Immature natural killer cell (primary cell): Measurements from ENCODE around the gene DAGLA. TPM values are rescaled to one million over a fixed set of nuclear protein-coding genes. Genes with fewer than 3 reads are reported as not detected.

ENCODE experiments used
- DNase-seq, 3 donors: peaks; one replicate each; pipeline ENCODE4 v3.0.0; 2022; ENCODE audit warnings: mixed read lengths in 1 of 3
- H3K27ac Mint-ChIP-seq, 6 donors: one replicate each; pipeline ENCODE4 v1.8.0; 2020; ENCODE audit warnings: mixed read lengths in 6 of 6, mild to moderate bottlenecking in 5 of 6, inconsistent platforms in 4 of 6, moderate library complexity in 3 of 6
- H3K27me3 Mint-ChIP-seq, 3 donors: one replicate each; pipeline ENCODE4 v1.8.0; 2020 to 2021; ENCODE audit warnings: low read depth in 3 of 3, mild to moderate bottlenecking in 3 of 3, mixed read lengths in 3 of 3, moderate library complexity in 3 of 3, inconsistent platforms in 1 of 3
- H3K36me3 Mint-ChIP-seq, 3 donors: one replicate each; pipeline ENCODE4 v1.8.0; 2020; ENCODE audit warnings: mixed read lengths in 3 of 3, inconsistent platforms in 2 of 3, mild to moderate bottlenecking in 2 of 3
- H3K4me1 Mint-ChIP-seq, 2 donors: one replicate each; pipeline ENCODE4 v1.8.0; 2020; ENCODE audit warnings: inconsistent platforms in 2 of 2, mild to moderate bottlenecking in 2 of 2, mixed read lengths in 2 of 2, moderate library complexity in 1 of 2
- H3K4me3 Mint-ChIP-seq, 5 donors: one replicate each; pipeline ENCODE4 v1.8.0; 2020; ENCODE audit warnings: mild to moderate bottlenecking in 5 of 5, mixed read lengths in 5 of 5, inconsistent platforms in 3 of 5, moderate library complexity in 3 of 5
- H3K9me3 Mint-ChIP-seq, 6 donors: one replicate each; pipeline ENCODE4 v1.8.0; 2020; ENCODE audit warnings: mild to moderate bottlenecking in 6 of 6, mixed read lengths in 6 of 6, inconsistent platforms in 4 of 6, moderate library complexity in 3 of 6
- polyA plus RNA-seq, 3 donors: library from polyadenylated mRNA; unstranded; fragments of 300-500 nt; fragmentation: Illumina TruSeq; gene quantifications; one replicate each; pipeline ENCODE4 v1.2.3, GENCODE V29; 2021

DAGLA gene
- polyA plus RNA-seq, 3 donors from 2014 or later = not detected

- Mint-ChIP-seq H3K36me3 (no peaks in the 10 kb centered on the region), H3K27me3 (peaks cover 4 to 15% (median 4%) of the 10 kb centered on the region in 3 donors), H3K27ac (peak overlapping the region in 1 of 6 donors; percentile 40), H3K4me3 (no peak overlapping the region), H3K9me3 (no peaks in the 10 kb centered on the region), H3K4me1 (peaks cover 39 to 44% of the 10 kb centered on the region in 2 donors)
- DNase-seq = no peak
Observed at GRCh38 chr11:61700212-61700611, 20.0 kb downstream of the DAGLA start.

- no peak for DNase-seq
- Mint-ChIP-seq H3K4me3 (no peak overlapping the region), H3K36me3 (no peaks in the 10 kb centered on the region), H3K27me3 (peaks cover 4 to 15% (median 6%) of the 10 kb centered on the region in 3 donors), H3K27ac (peak overlapping the region in 1 of 6 donors; percentile 62), H3K9me3 (no peaks in the 10 kb centered on the region), H3K4me1 (peaks cover 36 to 42% of the 10 kb centered on the region in 2 donors)
Observed at GRCh38 chr11:61700720-61701119, 20.5 kb downstream of the DAGLA start.

GRCh38 chr11:61701242-61701886, 21.2 kb downstream of the DAGLA start:
- no peak for DNase-seq
- Mint-ChIP-seq H3K4me3 (no peak overlapping the region), H3K36me3 (no peaks in the 10 kb centered on the region), H3K4me1 (peaks cover 30 to 36% of the 10 kb centered on the region in 2 donors), H3K9me3 (no peaks in the 10 kb centered on the region), H3K27me3 (peaks cover 4 to 14% (median 6%) of the 10 kb centered on the region in 3 donors), H3K27ac (peak overlapping the region in 1 of 6 donors; percentile 62)

GRCh38 chr11:61702701-61703312, 22.6 kb downstream of the DAGLA start:
- H3K36me3 Mint-ChIP-seq = no peaks in the 10 kb centered on the region
- H3K27ac Mint-ChIP-seq = peak overlapping the region in 5 of 6 donors; percentile 62 to 82 (median 80)
- H3K4me3 Mint-ChIP-seq = peak overlapping the region; percentile 68 to 87 (median 79)
- DNase-seq = peak; percentile 53 to 61 (median 57)
- no peaks in the 10 kb centered on the region for H3K9me3 Mint-ChIP-seq
- H3K4me1 Mint-ChIP-seq = peaks cover 27 to 28% of the 10 kb centered on the region in 2 donors
- H3K27me3 Mint-ChIP-seq = peaks cover 2 to 14% (median 6%) of the 10 kb centered on the region in 3 donors

GRCh38 chr11:61704838-61705237, 24.6 kb downstream of the DAGLA start:
- DNase-seq = no peak
- H3K27ac Mint-ChIP-seq = no peak overlapping the region
- H3K4me3 Mint-ChIP-seq = no peak overlapping the region
- peaks cover 18 to 19% of the 10 kb centered on the region in 2 donors for H3K4me1 Mint-ChIP-seq
- H3K9me3 Mint-ChIP-seq = no peaks in the 10 kb centered on the region
- H3K36me3 Mint-ChIP-seq = no peaks in the 10 kb centered on the region
- H3K27me3 Mint-ChIP-seq = peaks cover 2 to 14% (median 6%) of the 10 kb centered on the region in 3 donors

- Mint-ChIP-seq H3K4me1 (peaks cover 18 to 19% of the 10 kb centered on the region in 2 donors), H3K36me3 (no peaks in the 10 kb centered on the region), H3K27ac (no peak overlapping the region), H3K4me3 (no peak overlapping the region), H3K27me3 (peaks cover 2 to 14% (median 6%) of the 10 kb centered on the region in 3 donors), H3K9me3 (no peaks in the 10 kb centered on the region)
- DNase-seq = no peak
Observed at GRCh38 chr11:61706452-61707400, 26.5 kb downstream of the DAGLA start.

- H3K27ac Mint-ChIP-seq = no peak overlapping the region
- DNase-seq = no peak
- peaks cover 12% of the 10 kb centered on the region in 2 donors for H3K4me1 Mint-ChIP-seq
- no peaks in the 10 kb centered on the region for H3K36me3 Mint-ChIP-seq
- no peaks in the 10 kb centered on the region for H3K9me3 Mint-ChIP-seq
- H3K27me3 Mint-ChIP-seq = peaks cover 2 to 12% (median 6%) of the 10 kb centered on the region in 3 donors
- H3K4me3 Mint-ChIP-seq = no peak overlapping the region
Observed at GRCh38 chr11:61707574-61707973, 27.4 kb downstream of the DAGLA start.

- no peak for DNase-seq
- no peak overlapping the region for H3K27ac Mint-ChIP-seq
- H3K4me1 Mint-ChIP-seq = no peaks in the 10 kb centered on the region
- H3K36me3 Mint-ChIP-seq = no peaks in the 10 kb centered on the region
- peaks cover 2 to 5% (median 3%) of the 10 kb centered on the region in 3 donors for H3K27me3 Mint-ChIP-seq
- H3K9me3 Mint-ChIP-seq = no peaks in the 10 kb centered on the region
- no peak overlapping the region for H3K4me3 Mint-ChIP-seq
Observed at GRCh38 chr11:61709110-61709509, 28.9 kb downstream of the DAGLA start.

GRCh38 chr11:61709572-61709971, 29.4 kb downstream of the DAGLA start:
- peaks cover under 1 to 3% (median 2%) of the 10 kb centered on the region in 3 donors for H3K27me3 Mint-ChIP-seq
- DNase-seq = no peak
- no peaks in the 10 kb centered on the region for H3K4me1 Mint-ChIP-seq
- no peak overlapping the region for H3K4me3 Mint-ChIP-seq
- no peak overlapping the region for H3K27ac Mint-ChIP-seq
- no peaks in the 10 kb centered on the region for H3K36me3 Mint-ChIP-seq
- no peaks in the 10 kb centered on the region for H3K9me3 Mint-ChIP-seq

GRCh38 chr11:61710019-61710418, 29.8 kb downstream of the DAGLA start:
- no peaks in the 10 kb centered on the region for H3K36me3 Mint-ChIP-seq
- H3K4me1 Mint-ChIP-seq = no peaks in the 10 kb centered on the region
- H3K9me3 Mint-ChIP-seq = no peaks in the 10 kb centered on the region
- H3K4me3 Mint-ChIP-seq = no peak overlapping the region
- H3K27ac Mint-ChIP-seq = no peak overlapping the region
- H3K27me3 Mint-ChIP-seq = peaks cover 0 to 3% (median 2%) of the 10 kb centered on the region in 3 donors
- no peak for DNase-seq

GRCh38 chr11:61711037-61711436, 30.8 kb downstream of the DAGLA start:
- H3K9me3 Mint-ChIP-seq = no peaks in the 10 kb centered on the region
- no peak for DNase-seq
- H3K4me1 Mint-ChIP-seq = peaks cover 0 to 1% of the 10 kb centered on the region in 2 donors
- H3K4me3 Mint-ChIP-seq = no peak overlapping the region
- H3K36me3 Mint-ChIP-seq = no peaks in the 10 kb centered on the region
- peaks cover 0 to 1% (median 0%) of the 10 kb centered on the region in 3 donors for H3K27me3 Mint-ChIP-seq
- no peak overlapping the region for H3K27ac Mint-ChIP-seq

GRCh38 chr11:61711498-61711897, 31.3 kb downstream of the DAGLA start:
- H3K4me3 Mint-ChIP-seq = no peak overlapping the region
- peaks cover 0 to 3% of the 10 kb centered on the region in 2 donors for H3K4me1 Mint-ChIP-seq
- DNase-seq = no peak
- peaks cover 0 to 1% (median 0%) of the 10 kb centered on the region in 3 donors for H3K27me3 Mint-ChIP-seq
- H3K9me3 Mint-ChIP-seq = no peaks in the 10 kb centered on the region
- no peaks in the 10 kb centered on the region for H3K36me3 Mint-ChIP-seq
- no peak overlapping the region for H3K27ac Mint-ChIP-seq

- no peaks in the 10 kb centered on the region for H3K36me3 Mint-ChIP-seq
- peaks cover 0 to 3% of the 10 kb centered on the region in 2 donors for H3K4me1 Mint-ChIP-seq
- no peak for DNase-seq
- no peak overlapping the region for H3K27ac Mint-ChIP-seq
- no peak overlapping the region for H3K4me3 Mint-ChIP-seq
- no peaks in the 10 kb centered on the region for H3K9me3 Mint-ChIP-seq
- peaks cover 0 to 1% (median 0%) of the 10 kb centered on the region in 3 donors for H3K27me3 Mint-ChIP-seq
Observed at GRCh38 chr11:61712314-61712713, 32.1 kb downstream of the DAGLA start.
